Measurements from ENCODE around the gene NBEAL1. TPM values are rescaled to one million over a fixed set of nuclear protein-coding genes. Genes with fewer than 3 reads are reported as not detected.

Gene NBEAL1
- total and polyA plus RNA-seq, 2 experiments from 2014 or later, result 13.3 to 21.8 TPM

GRCh38 chr2:203045867-203046266 lies 31.2 kb downstream of the NBEAL1 start:
- peaks cover 10% of the 10 kb centered on the region; the same call in 2 of the 3 replicates for H3K36me3 Mint-ChIP-seq (ENCODE audit: low read depth)
- Histone ChIP-seq H3K9me2 (ENCODE audit: insufficient read depth) (0 out of 2 replicates have a peak, but pooled peaks cover 2% of the 10 kb centered on the region), H4K20me1 (replicated peaks; ENCODE audit: insufficient read depth) (no peaks in the 10 kb centered on the region), H3K4me2 (no peak overlapping the region), H3K36me3 (ENCODE audit: insufficient read depth) (no peaks in the 10 kb centered on the region), H3K4me1 (ENCODE audit: insufficient read depth) (no peaks in the 10 kb centered on the region), H2AFZ (no peak overlapping the region), H3K27me3 (ENCODE audit: insufficient read depth) (no peaks in the 10 kb centered on the region), H3K27ac (ENCODE audit: low read depth) (no peak overlapping the region), H3F3A (replicated peaks; ENCODE audit: low read depth) (no peaks in the 10 kb centered on the region), H3K79me2 (replicated peaks; ENCODE audit: insufficient read depth) (no peaks in the 10 kb centered on the region), H3K4me3 (no peak overlapping the region)
- TF ChIP-seq STAT1 (IDR thresholded peaks at IDR 0.05; ENCODE audit: unreplicated experiment) (no peak), POLR2AphosphoS5 (IDR thresholded peaks at IDR 0.05; ENCODE audit: low read depth) (no peak), CTCF (conservative IDR thresholded peaks at IDR 0.05; ENCODE audit: low read depth in 2 of 2) (no peak), NANOG (IDR thresholded peaks at IDR 0.05; ENCODE audit: borderline replicate concordance) (no peak), REST (IDR thresholded peaks at IDR 0.05; ENCODE audit: unreplicated experiment) (no peak), ZNF114 (CRISPR knock-in tag; IDR thresholded peaks at IDR 0.05) (no peak)
- H3K9me3 Mint-ChIP-seq, result no peaks in the 10 kb centered on the region
- H3K27me3 Mint-ChIP-seq (ENCODE audit: insufficient read depth, low read depth, poor library complexity), result peaks cover 3% of the 10 kb centered on the region
- H3K4me3 Mint-ChIP-seq, result no peak overlapping the region
- DNase-seq (ENCODE audit: low spot score) (no peak), ATAC-seq (no peak)
- no peak overlapping the region for H3K27ac Mint-ChIP-seq
- H3K4me1 Mint-ChIP-seq, result no peaks in the 10 kb centered on the region; the same call in 2 of the 3 replicates

GRCh38 chr2:203052539-203052938 lies 37.9 kb downstream of the NBEAL1 start:
- no peak overlapping the region for H3K27ac ChIP-seq (ENCODE audit: low read depth)
- no peak overlapping the region for H3K4me2 ChIP-seq
- H3K27me3 ChIP-seq (ENCODE audit: insufficient read depth), result no peaks in the 10 kb centered on the region
- no peak overlapping the region for H3K4me3 ChIP-seq
- no peaks in the 10 kb centered on the region for H4K20me1 ChIP-seq (replicated peaks; ENCODE audit: insufficient read depth)
- no peak overlapping the region for H3K4me3 Mint-ChIP-seq
- no peak overlapping the region for H2AFZ ChIP-seq
- no peaks in the 10 kb centered on the region for H3K36me3 ChIP-seq (ENCODE audit: insufficient read depth)
- no peaks in the 10 kb centered on the region for H3K4me1 ChIP-seq (ENCODE audit: insufficient read depth)
- H3K79me2 ChIP-seq (replicated peaks; ENCODE audit: insufficient read depth), result no peaks in the 10 kb centered on the region
- H3K9me3 Mint-ChIP-seq, result no peaks in the 10 kb centered on the region
- no peak overlapping the region for H3K27ac Mint-ChIP-seq
- DNase-seq (ENCODE audit: low spot score) (no peak), ATAC-seq (no peak)
- no peaks in the 10 kb centered on the region for H3F3A ChIP-seq (replicated peaks; ENCODE audit: low read depth)
- H3K36me3 Mint-ChIP-seq (ENCODE audit: low read depth), result no peaks in the 10 kb centered on the region
- no peaks in the 10 kb centered on the region for H3K4me1 Mint-ChIP-seq
- no peaks in the 10 kb centered on the region for H3K27me3 Mint-ChIP-seq (ENCODE audit: insufficient read depth, low read depth, poor library complexity)
- H3K9me2 ChIP-seq (ENCODE audit: insufficient read depth), result no peaks in the 10 kb centered on the region
- TF ChIP-seq CREB1 (CRISPR knock-in tag; IDR thresholded peaks at IDR 0.05; ENCODE audit: low read depth) (no peak), JUNB (IDR thresholded peaks at IDR 0.05; ENCODE audit: unreplicated experiment) (no peak), CTCF (conservative IDR thresholded peaks at IDR 0.05; ENCODE audit: low read depth in 2 of 2) (no peak), ETS1 (IDR thresholded peaks at IDR 0.05) (no peak), STAT1 (IDR thresholded peaks at IDR 0.05; ENCODE audit: unreplicated experiment) (no peak), EZH2 (IDR thresholded peaks at IDR 0.05; ENCODE audit: low read depth, unreplicated experiment) (no peak)

Measured in GM23338 (cell line).